GM23338 (cell line): Measurements from ENCODE around the gene RNASE7.

ENCODE experiments used
- CREB1 ChIP-seq: fragments of 250-450 bp; sonication (Bioruptor Pico); IDR thresholded peaks from 2 replicates; pipeline ENCODE4 v1.5.0; 2020; ENCODE audit warnings: low read depth, mild to moderate bottlenecking, moderate library complexity
- EZH2 ChIP-seq: fragments of 200-600 bp; sonication (generic); IDR thresholded peaks from one replicate; pipeline ENCODE4 v1.8.0; 2017; ENCODE audit warnings: antibody characterized with exemption, mild to moderate bottlenecking, low read depth; ENCODE audit not compliant: unreplicated experiment
- EZH2phosphoT487 ChIP-seq: fragments of 200-600 bp; sonication (generic); IDR thresholded peaks from one replicate; pipeline ENCODE4 v1.8.1; 2018; ENCODE audit warnings: antibody characterized with exemption; ENCODE audit not compliant: unreplicated experiment
- JUNB ChIP-seq: IDR thresholded peaks from one replicate; pipeline ENCODE4 v1.6.1; 2016; ENCODE audit warnings: antibody characterized with exemption; ENCODE audit not compliant: unreplicated experiment
- NANOG ChIP-seq: IDR thresholded peaks from 2 replicates; pipeline ENCODE4 v1.6.1; 2016; ENCODE audit warnings: antibody characterized with exemption, borderline replicate concordance
- POLR2AphosphoS5 ChIP-seq: IDR thresholded peaks from 2 replicates; pipeline ENCODE4 v1.6.1; 2016; ENCODE audit warnings: antibody characterized with exemption, low read depth
- STAT1 ChIP-seq: IDR thresholded peaks from one replicate; pipeline ENCODE4 v1.6.1; 2016; ENCODE audit warnings: antibody characterized with exemption; ENCODE audit not compliant: unreplicated experiment
- ZNF114 ChIP-seq: fragments of 250-450 bp; sonication (Bioruptor Pico); IDR thresholded peaks from 2 replicates; pipeline ENCODE4 v1.5.0; 2020; ENCODE audit warnings: mild to moderate bottlenecking, moderate library complexity
- ZNF331 ChIP-seq: fragments of 250-450 bp; sonication (Bioruptor Pico); IDR thresholded peaks from 2 replicates; pipeline ENCODE4 v1.5.0; 2020; ENCODE audit warnings: low read depth, mild to moderate bottlenecking, moderate library complexity
- TF ChIP-seq, protein P1 (sequence below): IDR thresholded peaks from one replicate; pipeline ENCODE4 v1.6.1; 2018; ENCODE audit warnings: antibody characterized with exemption; ENCODE audit not compliant: unreplicated experiment
- TF ChIP-seq, protein P2 (sequence below), 2 experiments: fragments of 200-600 bp in 1 of 2; sonication (generic) in 1 of 2; conservative IDR thresholded peaks; 2 replicates each; pipeline versions ENCODE4 v1.5.1 to v1.6.1; 2016 to 2017; ENCODE audit warnings: antibody characterized with exemption in 2 of 2, low read depth in 2 of 2, mild to moderate bottlenecking in 2 of 2, moderate library complexity in 1 of 2
- TF ChIP-seq, protein P3 (sequence below): IDR thresholded peaks from 2 replicates; pipeline ENCODE4 v1.6.1; 2016; ENCODE audit warnings: antibody characterized with exemption

DNA sequence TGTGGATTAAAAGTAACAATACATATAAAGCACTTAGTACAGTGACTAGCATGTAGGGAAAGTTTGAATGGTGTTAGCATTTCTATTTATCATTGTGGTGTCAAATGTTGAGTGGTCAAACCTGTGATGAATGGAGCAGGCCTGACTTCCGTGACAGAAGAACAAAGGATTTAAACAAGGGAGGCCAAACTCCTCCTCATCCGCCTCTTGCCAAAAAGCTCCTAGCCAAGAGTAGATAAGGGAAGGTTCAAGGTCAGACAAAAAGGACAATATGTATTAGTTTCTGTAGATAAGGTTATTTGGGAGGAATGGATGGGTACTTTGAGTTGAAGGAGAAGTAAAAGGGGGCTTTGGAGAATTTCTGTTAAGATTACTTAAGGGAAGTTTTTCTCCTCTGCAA, 6.5 kb downstream of the RNASE7 start:
- TF ChIP-seq POLR2AphosphoS5 (no peak), STAT1 (no peak), EZH2phosphoT487 (no peak), JUNB (no peak), EZH2 (no peak), CREB1 (no peak), NANOG (no peak), ZNF114 (CRISPR knock-in tag) (no peak), ZNF331 (CRISPR knock-in tag) (no peak)
- TF ChIP-seq, protein P1, sequence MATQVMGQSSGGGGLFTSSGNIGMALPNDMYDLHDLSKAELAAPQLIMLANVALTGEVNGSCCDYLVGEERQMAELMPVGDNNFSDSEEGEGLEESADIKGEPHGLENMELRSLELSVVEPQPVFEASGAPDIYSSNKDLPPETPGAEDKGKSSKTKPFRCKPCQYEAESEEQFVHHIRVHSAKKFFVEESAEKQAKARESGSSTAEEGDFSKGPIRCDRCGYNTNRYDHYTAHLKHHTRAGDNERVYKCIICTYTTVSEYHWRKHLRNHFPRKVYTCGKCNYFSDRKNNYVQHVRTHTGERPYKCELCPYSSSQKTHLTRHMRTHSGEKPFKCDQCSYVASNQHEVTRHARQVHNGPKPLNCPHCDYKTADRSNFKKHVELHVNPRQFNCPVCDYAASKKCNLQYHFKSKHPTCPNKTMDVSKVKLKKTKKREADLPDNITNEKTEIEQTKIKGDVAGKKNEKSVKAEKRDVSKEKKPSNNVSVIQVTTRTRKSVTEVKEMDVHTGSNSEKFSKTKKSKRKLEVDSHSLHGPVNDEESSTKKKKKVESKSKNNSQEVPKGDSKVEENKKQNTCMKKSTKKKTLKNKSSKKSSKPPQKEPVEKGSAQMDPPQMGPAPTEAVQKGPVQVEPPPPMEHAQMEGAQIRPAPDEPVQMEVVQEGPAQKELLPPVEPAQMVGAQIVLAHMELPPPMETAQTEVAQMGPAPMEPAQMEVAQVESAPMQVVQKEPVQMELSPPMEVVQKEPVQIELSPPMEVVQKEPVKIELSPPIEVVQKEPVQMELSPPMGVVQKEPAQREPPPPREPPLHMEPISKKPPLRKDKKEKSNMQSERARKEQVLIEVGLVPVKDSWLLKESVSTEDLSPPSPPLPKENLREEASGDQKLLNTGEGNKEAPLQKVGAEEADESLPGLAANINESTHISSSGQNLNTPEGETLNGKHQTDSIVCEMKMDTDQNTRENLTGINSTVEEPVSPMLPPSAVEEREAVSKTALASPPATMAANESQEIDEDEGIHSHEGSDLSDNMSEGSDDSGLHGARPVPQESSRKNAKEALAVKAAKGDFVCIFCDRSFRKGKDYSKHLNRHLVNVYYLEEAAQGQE = no peak
- TF ChIP-seq, protein P2, sequence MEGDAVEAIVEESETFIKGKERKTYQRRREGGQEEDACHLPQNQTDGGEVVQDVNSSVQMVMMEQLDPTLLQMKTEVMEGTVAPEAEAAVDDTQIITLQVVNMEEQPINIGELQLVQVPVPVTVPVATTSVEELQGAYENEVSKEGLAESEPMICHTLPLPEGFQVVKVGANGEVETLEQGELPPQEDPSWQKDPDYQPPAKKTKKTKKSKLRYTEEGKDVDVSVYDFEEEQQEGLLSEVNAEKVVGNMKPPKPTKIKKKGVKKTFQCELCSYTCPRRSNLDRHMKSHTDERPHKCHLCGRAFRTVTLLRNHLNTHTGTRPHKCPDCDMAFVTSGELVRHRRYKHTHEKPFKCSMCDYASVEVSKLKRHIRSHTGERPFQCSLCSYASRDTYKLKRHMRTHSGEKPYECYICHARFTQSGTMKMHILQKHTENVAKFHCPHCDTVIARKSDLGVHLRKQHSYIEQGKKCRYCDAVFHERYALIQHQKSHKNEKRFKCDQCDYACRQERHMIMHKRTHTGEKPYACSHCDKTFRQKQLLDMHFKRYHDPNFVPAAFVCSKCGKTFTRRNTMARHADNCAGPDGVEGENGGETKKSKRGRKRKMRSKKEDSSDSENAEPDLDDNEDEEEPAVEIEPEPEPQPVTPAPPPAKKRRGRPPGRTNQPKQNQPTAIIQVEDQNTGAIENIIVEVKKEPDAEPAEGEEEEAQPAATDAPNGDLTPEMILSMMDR (conservative IDR thresholded peaks at IDR 0.05; ENCODE audit: low read depth in 2 of 2) = no peak
- TF ChIP-seq, protein P3, sequence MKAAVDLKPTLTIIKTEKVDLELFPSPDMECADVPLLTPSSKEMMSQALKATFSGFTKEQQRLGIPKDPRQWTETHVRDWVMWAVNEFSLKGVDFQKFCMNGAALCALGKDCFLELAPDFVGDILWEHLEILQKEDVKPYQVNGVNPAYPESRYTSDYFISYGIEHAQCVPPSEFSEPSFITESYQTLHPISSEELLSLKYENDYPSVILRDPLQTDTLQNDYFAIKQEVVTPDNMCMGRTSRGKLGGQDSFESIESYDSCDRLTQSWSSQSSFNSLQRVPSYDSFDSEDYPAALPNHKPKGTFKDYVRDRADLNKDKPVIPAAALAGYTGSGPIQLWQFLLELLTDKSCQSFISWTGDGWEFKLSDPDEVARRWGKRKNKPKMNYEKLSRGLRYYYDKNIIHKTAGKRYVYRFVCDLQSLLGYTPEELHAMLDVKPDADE = no peak
